ENCODE results near the gene GLYR1.
"Not testable (repeated sequence)": the region's sequence is repeated elsewhere in the genome, so short reads cannot be mapped to it uniquely, and the experiment has no call there.

GLYR1 gene

GRCh38 chr16:4846901-4847773 lies at the start of gene GLYR1, which contains the start of gene UBN1:
GLYR1 (minus strand) TSS chr16:4847288; CDS start chr16:4847265, 23 bp downstream.
UBN1 (plus strand) TSS chr16:4847481; CDS start chr16:4852918, 5,437 bp downstream.
- peak; percentile 92 for DNase-seq

DNA sequence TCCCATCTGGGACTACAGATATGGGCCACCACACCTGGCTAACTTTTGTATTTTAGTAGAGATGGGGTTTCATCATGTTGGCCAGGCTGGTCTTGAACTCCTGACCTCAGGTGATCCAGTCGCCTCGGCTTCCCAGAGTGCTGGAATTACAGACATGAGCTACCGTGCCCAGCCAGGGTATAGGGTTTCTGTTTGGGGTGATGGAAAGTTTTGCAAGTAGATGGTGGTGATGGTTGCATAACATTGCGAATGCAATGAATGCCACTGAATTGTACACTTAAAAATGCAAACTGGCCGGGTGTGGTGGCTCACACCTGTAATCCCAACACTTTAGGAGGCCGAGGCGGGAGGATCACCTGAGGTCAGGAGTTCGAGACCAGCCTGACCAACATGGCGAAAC lies 49.7 kb upstream of the GLYR1 start:
- not testable (repeated sequence) for DNase-seq

GRCh38 chr16:4895366-4895765 lies 48.3 kb upstream of the GLYR1 start:
- no peak for DNase-seq

DNA sequence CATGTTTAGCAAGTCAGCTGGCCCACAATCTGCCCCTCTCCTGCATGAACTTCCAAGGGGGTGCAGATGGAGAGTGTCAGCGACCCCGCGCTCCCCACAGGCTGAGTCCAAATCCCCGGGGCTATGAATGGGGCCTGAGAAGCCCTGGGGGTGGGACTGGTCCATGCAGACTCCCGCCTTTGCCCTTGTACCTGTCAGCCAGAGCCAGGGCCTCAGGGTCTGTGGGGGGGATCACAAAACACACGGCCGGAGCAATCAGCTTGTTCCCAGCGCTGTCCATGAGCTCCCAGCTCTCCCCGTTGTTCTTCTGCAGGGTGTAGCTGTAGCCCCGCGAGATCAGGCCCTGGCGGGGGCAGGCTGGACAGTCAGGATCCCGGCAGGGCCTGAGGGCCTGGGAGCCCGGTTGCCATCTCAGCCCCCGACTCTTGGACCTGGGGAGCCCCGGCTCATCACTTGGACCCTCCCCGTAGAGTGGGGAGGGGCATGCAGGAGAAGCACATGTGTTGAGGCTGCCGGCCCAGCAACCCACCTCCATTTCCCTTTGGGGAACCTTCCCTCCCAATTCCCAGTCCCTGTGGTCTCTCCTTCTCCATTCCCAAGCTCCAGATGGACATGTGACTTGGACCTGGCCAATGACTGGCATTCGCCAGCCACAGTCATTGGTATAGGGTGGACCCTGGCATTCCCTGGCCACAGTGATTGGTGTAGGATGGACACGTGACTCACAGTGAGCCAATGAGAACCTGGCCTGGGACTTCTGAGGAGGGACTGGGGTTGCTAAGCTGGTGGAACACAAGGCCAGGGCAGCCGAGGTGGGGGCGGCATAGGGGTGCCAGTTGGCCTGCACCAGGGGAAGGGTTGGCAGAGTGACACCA lies 47.4 kb upstream of the GLYR1 start:
- DNase-seq = no peak

DNA sequence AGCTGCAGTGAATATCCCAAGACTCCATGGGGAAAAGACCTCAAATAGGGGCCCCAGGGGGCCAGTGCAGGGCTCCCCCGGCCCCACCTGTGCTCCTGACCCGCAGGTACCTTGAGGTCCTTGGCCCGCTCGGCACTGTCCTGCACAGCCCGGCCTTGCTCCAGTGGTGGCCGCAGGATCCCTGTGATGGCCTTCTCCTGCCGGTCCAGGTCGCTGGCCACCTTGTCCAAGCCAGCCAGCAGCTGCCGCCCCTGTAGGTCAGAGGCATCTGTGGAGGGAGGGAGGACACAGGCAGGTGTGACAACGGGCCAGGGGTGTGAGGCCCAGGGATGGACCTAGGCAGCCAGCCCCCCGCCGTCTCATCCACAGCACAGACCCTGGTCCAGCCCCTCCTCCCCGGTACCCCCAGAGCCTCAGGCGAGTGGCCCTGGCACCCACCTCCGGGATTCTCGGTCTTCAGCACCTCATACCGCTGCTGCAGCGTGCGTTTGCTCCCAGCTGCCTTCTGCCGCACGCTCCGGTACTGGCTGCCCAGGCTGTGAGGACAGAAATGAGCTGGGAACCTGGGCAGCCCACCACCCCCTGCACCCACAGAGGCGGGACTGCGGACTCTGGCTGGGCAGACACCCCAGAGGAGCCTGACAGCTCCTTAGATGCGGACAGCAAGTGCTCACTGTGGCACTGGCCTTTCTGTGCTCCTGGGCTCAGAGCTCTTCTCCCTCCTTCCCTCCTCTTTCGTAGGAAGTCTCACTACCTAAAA lies 46.2 kb upstream of the GLYR1 start:
- no peak for DNase-seq

DNA sequence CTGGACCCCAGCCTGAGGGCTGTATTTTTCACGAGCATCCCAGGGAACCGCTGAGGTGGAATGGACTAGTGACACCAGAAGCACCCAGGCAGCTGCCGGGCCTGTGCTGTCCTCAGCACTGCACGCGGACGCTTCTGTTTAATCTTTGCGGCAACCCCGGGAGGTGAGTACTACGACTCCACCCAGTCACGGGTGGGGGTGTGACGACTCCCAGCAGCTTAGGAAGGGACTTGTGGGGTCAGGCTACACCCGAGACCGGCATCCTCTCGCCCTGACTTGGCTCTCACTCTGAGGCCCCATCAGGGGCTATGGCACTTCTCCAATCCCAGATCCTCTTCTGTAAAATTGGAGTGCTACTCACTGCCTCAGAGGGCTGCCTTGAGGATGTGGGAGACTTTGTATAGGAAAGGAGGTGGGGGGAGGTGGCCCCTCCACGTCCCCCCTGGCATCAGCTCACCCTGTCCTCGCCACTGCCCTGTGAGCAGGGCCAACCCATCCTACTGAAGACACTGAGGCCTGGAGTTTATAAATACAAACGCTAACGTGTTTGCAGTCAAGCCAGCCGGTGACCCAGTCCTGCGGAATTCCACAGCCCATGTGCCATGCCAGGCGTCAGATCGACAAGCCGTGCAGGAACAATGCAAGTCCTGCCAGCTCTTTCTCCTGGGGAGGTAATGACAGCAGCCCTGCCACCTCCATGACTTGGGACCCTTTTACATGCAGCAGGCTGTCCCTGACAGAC lies 45.4 kb upstream of the GLYR1 start:
- peak; percentile 59 for DNase-seq

DNA sequence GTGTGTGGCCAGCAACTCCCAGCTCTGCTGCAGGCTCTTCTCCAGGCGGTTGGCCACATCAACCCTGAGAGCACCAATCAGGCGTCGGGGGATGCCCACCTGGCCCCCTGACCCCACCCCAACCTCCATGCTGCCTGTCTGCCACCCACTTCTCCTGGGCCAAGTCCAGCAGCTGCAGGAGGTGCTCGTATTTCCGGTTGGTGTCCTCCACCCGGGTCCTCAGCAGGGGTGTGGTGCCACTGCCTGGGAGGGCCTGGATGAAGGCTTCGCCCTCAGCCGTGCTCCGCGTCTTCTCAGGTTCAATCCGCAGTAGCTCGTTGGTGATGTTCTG lies 44.8 kb upstream of the GLYR1 start:
- DNase-seq = peak; percentile 43

DNA sequence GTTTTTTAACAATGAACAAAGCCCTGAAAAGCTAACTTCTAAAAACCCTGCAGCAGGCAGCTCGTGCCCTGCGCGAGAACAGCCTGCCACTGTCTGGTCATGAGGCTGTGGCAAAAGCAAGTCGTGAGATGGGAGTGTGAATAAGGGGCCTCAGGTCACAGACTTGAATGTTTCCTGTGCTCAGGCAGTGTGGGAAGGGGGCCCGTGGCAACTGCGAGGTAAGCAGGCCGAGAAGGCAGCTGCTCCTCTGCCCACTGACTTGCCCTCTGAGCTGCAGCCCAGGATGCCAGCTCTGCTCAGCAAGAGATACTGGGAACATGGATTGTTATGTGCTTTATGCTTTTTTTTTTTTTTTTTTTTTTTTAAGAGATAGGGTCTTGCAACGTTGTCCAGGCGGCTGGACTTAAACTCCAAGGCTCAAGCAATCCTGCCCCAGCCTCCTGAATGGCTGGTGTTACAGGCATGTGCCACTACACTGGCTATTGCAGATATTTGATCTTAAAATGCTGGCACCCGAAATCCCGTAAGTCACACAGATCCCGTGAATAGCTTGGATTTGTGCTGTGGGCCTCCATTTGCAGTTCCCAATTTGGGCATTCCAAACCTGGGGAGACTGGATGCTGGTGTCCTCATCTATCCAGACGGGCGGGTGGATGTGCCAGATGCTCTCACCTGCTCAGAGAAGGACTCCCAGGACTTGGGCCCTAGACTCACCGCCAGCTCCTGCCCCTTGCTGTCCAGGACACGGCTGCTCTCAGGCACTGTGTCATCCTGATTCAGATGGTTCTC lies 44.2 kb upstream of the GLYR1 start:
- DNase-seq = no peak

GRCh38 chr16:4890686-4891085 lies 43.6 kb upstream of the GLYR1 start:
- DNase-seq = no peak

- DNase-seq = no peak
Measured at GRCh38 chr16:4890026-4890425, 42.9 kb upstream of the GLYR1 start.

DNA sequence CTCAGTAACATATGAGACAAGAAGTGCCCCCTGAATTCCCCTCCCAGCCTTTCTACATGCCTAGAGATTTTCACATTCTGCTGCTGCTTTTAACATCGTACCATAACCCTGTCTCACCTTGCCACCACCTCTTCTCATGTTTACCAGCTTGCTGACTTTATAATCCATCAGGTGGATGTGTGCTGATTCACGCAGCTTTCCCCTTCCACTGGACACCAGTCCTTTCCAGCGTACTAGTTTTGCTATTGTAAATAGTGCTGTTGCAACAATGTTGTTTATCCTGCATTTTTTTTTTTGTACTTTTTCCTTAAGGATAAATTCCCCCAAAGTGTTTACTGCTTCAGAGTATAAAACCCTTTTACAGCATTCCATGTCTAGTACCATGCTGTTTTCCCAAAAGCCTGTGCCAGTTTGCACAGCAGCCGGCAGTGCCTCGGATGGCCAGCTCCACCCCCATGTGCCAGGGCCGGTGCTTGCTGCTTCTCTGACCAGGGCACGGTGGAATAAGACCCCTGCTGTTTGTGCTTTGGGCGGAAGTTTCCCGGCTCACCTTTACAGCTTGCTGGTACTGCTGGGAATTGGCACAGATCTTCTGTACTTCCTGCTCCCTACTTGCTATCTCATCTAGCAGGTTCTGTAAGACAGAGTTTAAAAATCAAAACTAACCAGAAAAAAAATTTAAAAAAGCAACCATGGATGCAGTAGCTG lies 41.5 kb upstream of the GLYR1 start:
- no peak for DNase-seq

- DNase-seq = no peak
Measured at GRCh38 chr16:4886151-4886550, 39.1 kb upstream of the GLYR1 start.

GRCh38 chr16:4884972-4885874 lies 38.1 kb upstream of the GLYR1 start:
- no peak for DNase-seq

GRCh38 chr16:4884209-4884608 lies 37.1 kb upstream of the GLYR1 start:
- no peak for DNase-seq

GRCh38 chr16:4883501-4883900 lies 36.4 kb upstream of the GLYR1 start:
- no peak for DNase-seq

- peak; percentile 94 for DNase-seq
Measured at GRCh38 chr16:4882633-4883285, 35.7 kb upstream of the GLYR1 start.

DNA sequence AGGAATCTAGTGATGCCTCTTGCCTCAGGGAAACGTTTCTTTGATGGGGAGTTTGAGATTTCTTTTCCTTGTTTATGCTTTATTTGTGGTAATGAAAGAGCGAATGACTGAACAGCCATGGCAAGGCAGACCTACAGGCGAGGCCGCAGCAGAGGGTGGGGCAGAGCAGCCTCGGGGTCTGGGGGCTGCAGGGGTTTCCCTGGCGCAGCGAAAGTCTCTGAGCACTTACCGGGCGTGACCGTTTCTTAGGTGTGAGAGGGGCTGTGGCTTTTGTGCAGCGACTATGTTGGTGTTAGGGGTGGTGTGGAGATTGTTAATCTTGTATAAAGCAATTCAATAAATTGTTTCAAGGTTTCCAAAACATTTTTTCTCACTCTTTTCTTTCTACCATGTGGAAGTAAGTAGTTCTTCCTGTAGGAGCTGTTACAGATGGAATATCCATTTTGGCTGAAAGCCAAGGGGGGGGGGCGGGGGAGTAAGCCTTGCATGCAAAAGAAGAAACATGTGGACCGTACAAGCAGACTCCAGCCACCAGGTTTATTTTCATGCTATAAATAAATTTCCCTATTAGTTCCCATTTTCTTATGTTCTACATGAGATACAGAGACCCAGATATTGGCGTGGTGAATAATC lies 35.0 kb upstream of the GLYR1 start:
- no peak for DNase-seq

- no peak for DNase-seq
Measured at GRCh38 chr16:4880006-4880580, 33.0 kb upstream of the GLYR1 start.

Data from DMS79 (cell line).